ENCODE measurements around the gene MTARC1. TPM values are rescaled to one million over a fixed set of nuclear protein-coding genes. Genes with fewer than 3 reads are reported as not detected.
A peak's percentile ranks its signal among the peaks of the same experiment; 100 is the strongest.

Gene MTARC1
- total RNA-seq, 1 donor from 2014 or later, result 8.3 TPM

- intact Hi-C loops (cut with micrococcal nuclease), result no loop called here
- H3K4me1 ChIP-seq, result peaks cover 16% of the 10 kb centered on the region
- no peaks in the 10 kb centered on the region for H3K9me3 ChIP-seq (replicated peaks)
- H3K27me3 ChIP-seq (ENCODE audit: low read depth), result no peaks in the 10 kb centered on the region
- peaks cover 17% of the 10 kb centered on the region for H3K36me3 ChIP-seq
- no peak for DNase-seq
- H3K4me3 ChIP-seq, result no peak overlapping the region
- TF ChIP-seq CTCF (IDR thresholded peaks at IDR 0.05; ENCODE audit: borderline replicate concordance), result no peak
- H3K27ac ChIP-seq (replicated peaks), result no peak overlapping the region
These were observed 22.5 kb downstream of the MTARC1 start for GRCh38 chr1:220809187-220809550.

- H3K36me3 ChIP-seq, result peaks cover 17% of the 10 kb centered on the region
- H3K4me1 ChIP-seq, result peaks cover 16% of the 10 kb centered on the region
- no peak for TF ChIP-seq CTCF (IDR thresholded peaks at IDR 0.05; ENCODE audit: borderline replicate concordance)
- no peak for DNase-seq
- H3K27me3 ChIP-seq (ENCODE audit: low read depth), result no peaks in the 10 kb centered on the region
- H3K27ac ChIP-seq (replicated peaks), result no peak overlapping the region
- no peak overlapping the region for H3K4me3 ChIP-seq
- no peaks in the 10 kb centered on the region for H3K9me3 ChIP-seq (replicated peaks)
- intact Hi-C loops (cut with micrococcal nuclease), result loop anchor here (10.0 kb wide), 2 partner anchors 65 to 625 kb away; partner anchors contain the start of gene HLX
These were observed 23.0 kb downstream of the MTARC1 start for GRCh38 chr1:220809704-220810103.

GRCh38 chr1:220810179-220810653, 23.5 kb downstream of the MTARC1 start:
- DNase-seq, result peak; percentile 79
- H3K9me3 ChIP-seq (replicated peaks), result no peaks in the 10 kb centered on the region
- no peaks in the 10 kb centered on the region for H3K27me3 ChIP-seq (ENCODE audit: low read depth)
- intact Hi-C loops (cut with micrococcal nuclease), result loop anchor here (10.0 kb wide), 2 partner anchors 65 to 625 kb away; partner anchors contain the start of gene HLX
- no peak overlapping the region for H3K27ac ChIP-seq (replicated peaks)
- peak overlapping the region; percentile 53 for H3K4me3 ChIP-seq
- H3K36me3 ChIP-seq, result peaks cover 17% of the 10 kb centered on the region
- peaks cover 16% of the 10 kb centered on the region for H3K4me1 ChIP-seq
- peak; percentile 93 for TF ChIP-seq CTCF (IDR thresholded peaks at IDR 0.05; ENCODE audit: borderline replicate concordance)

GRCh38 chr1:220810963-220811362, 24.2 kb downstream of the MTARC1 start:
- H3K9me3 ChIP-seq (replicated peaks), result no peaks in the 10 kb centered on the region
- H3K4me3 ChIP-seq, result no peak overlapping the region
- intact Hi-C loops (cut with micrococcal nuclease), result loop anchor here (10.0 kb wide), 2 partner anchors 64 to 624 kb away; partner anchors contain the start of gene HLX
- TF ChIP-seq CTCF (IDR thresholded peaks at IDR 0.05; ENCODE audit: borderline replicate concordance), result no peak
- H3K27me3 ChIP-seq (ENCODE audit: low read depth), result no peaks in the 10 kb centered on the region
- DNase-seq, result no peak
- peaks cover 16% of the 10 kb centered on the region for H3K4me1 ChIP-seq
- H3K36me3 ChIP-seq, result peaks cover 16% of the 10 kb centered on the region
- no peak overlapping the region for H3K27ac ChIP-seq (replicated peaks)

GRCh38 chr1:220811695-220812094, 25.0 kb downstream of the MTARC1 start:
- Histone ChIP-seq H3K27me3 (ENCODE audit: low read depth) (no peaks in the 10 kb centered on the region), H3K4me1 (peaks cover 16% of the 10 kb centered on the region), H3K27ac (replicated peaks) (no peak overlapping the region), H3K9me3 (replicated peaks) (no peaks in the 10 kb centered on the region), H3K4me3 (no peak overlapping the region), H3K36me3 (peaks cover 12% of the 10 kb centered on the region)
- no peak for DNase-seq
- intact Hi-C loops (cut with micrococcal nuclease), result loop anchor here (10.0 kb wide), 2 partner anchors 63 to 623 kb away; partner anchors contain the start of gene HLX
- TF ChIP-seq CTCF (IDR thresholded peaks at IDR 0.05; ENCODE audit: borderline replicate concordance), result no peak
